SIG-M5 (cell line): ENCODE results near the gene GRIN3B.

Source experiments
- DNase-seq: peaks from one replicate; lab custom pipeline; 2025; lab: John Stamatoyannopoulos, UW

The GRIN3B gene

GRCh38 chr19:964761-965694, 35.2 kb upstream of the GRIN3B start:
- DNase-seq, result no peak

DNA sequence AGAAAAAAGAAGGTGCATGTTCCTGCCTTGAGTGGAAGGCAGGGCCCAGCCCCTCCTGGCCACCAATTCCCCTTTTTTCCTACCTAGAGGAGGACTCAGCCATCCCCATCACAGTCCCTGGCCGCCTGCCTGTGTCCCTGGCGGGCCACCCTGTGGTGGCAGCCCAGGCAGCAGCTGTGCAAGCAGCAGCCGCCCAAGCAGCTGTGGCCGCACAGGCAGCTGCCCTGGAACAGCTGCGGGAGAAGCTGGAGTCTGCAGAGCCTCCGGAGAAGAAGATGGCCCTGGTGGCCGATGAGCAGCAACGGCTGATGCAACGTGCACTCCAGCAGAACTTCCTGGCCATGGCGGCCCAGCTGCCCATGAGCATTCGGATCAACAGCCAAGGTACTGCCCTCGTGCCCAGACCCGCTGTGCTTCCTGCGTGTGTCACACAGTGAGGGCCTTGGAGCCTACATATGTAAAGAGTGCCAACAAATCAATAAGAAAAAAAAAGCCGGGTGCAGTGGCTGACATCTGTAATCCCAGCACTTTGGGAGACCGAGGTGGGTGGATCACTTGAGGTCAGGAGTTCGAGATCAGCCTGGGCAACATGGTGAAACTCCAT, 33.6 kb upstream of the GRIN3B start:
- DNase-seq, result no peak

DNA sequence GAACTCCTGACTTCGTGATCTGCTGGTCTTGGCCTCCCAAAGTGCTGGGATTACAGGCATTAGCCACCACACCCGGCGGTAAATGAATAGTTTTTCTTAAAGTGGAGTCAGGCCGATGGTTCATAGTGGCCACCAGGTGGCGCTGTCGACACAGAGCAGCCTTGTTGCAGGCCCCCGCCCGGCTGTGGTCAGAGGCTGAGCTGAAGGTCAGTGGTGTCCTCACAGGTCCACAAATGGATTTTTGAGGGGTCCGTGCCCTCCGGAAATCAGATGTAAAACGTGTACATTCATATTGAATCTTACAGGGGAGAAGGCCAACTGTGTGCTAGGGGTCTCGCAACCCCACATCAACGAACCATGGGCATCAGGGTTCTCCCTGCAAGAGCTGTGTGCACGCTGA, 29.5 kb upstream of the GRIN3B start:
- DNase-seq, result no peak

DNA sequence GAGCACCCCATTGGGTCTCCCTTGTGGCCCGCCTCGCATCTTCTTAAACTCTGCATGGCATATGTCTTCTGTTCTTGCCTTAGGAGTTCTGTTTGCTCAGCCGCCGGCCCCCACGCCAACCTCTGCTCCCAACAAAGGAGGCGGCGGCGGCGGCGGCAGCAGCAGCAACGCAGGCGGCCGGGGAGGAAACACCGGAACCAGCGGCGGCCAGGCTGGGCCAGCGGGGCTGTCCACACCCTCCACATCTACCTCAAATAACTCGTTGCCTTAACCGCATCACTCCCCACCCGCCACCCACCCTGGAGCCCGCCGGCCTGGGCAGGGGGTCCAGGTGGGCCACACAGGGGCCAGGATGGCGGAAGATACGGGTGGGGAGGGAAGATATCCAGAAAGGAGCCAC, 28.4 kb upstream of the GRIN3B start:
- no peak for DNase-seq

DNA sequence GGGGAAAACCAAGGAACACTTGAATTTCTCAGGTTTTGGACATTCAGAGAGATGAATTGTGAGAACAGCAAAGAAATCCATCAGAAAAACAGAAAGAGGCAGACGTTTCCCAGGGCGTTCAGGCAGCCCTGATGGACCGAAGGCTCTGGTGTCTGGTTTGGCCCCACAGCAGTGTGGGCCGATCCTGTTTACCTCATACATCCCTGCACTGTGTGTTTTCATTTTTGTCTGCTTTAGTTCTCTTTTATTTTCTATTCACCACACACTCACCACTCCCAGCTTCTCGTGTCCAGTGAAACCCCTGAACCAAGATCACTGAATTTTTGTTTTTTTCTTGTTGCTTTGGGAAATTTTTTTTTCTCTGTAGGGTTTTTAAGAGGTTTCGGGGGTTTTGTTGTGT, 27.9 kb upstream of the GRIN3B start:
- no peak for DNase-seq

- no peak for DNase-seq
Measured at GRCh38 chr19:973726-974563, 26.3 kb upstream of the GRIN3B start.

DNA sequence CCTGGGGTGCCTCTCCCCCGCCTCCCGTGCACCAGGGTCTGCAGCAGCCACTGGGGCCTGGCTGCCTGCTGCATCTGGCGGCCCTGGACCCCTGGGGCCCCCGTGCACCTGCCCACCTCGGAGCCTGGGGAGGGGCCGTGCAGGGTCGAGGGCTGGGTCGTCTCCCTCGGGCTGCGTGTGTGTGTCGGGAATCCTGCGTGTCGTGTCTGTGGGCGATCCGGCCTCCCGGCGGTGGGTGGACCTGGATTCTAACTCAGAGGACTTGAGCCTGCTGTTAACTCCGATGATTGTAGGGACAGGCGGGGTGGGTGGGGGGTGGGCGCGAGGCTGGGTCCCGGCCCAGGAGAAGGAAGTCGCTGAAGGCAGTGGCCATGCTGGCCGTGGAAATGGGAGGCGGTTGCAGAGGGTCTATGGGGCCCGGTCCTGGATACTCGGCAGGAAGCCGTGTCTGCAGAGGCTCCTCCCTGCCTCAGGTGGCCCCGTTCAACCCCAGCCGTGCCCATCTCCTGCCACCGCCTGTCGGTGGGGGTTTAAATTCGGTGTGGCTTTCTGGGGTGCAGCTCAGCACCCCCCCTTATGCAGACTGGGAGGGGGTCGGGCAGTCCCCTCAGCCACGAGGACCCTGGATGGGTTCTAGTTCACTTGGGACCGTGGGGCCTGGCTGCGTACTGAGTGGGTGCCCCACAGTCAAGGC, 25.5 kb upstream of the GRIN3B start:
- DNase-seq, result no peak

DNA sequence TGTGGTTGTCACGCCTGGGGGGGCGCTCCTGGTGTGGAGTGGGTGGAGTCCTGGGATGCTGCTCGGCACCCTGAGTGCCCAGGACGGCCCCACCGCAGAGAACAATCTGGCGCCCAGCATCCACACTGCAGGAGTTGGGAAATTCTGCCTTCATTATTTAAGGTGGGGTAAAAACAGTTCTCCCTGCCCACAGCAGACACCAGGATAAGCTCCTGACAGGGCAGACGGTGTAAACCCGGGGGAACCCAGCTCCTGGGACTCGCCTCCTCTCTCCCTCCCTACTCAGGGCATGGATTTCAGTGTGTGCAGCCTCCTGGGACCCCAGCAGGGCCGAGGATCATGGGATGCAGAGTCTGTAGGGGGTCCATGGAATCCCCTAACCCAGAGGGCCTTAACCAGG, 23.7 kb upstream of the GRIN3B start:
- no peak for DNase-seq

DNA sequence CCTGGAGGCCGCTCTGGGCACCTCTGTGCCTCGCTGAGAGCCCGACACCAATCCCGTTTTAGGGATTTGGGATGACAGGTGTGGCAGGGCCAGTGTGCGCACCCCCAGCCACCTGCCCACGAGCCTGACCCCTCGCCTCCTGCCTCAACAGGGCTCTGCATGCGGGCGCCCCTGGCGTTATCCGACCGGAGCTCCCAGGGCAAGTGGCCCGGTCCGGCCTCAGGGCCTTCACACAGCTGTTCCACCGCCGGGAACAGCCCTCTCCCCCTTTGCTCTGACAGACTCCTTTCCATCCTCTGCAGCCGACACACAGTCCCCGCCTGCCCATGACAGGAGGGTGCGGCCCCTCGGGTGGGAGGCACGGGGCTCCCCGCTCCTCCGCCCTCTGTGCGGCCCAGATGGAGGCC, 23.2 kb upstream of the GRIN3B start:
- no peak for DNase-seq

DNA sequence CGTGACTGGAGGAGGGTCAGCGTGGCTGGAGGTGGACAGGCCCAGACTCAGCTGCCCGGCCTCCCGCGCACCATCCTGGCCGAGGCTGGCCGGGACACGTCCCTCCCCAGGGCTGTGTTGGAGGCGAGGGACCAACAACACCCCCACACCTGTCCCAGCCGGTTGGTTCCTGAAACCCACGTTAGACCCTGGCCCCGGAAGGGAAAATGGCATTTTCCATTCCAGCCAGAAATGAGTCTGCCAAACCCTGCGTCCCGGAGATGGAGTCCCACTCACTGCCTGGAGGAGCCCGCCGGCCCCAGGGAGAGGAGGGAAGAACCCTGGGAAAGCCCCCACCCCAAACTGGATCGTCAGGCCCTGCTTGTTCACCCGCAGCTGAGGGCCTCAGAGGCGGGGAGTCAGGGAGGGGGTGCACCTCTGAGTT, 20.9 kb upstream of the GRIN3B start:
- no peak for DNase-seq

GRCh38 chr19:980133-980998, 19.9 kb upstream of the GRIN3B start:
- no peak for DNase-seq

DNA sequence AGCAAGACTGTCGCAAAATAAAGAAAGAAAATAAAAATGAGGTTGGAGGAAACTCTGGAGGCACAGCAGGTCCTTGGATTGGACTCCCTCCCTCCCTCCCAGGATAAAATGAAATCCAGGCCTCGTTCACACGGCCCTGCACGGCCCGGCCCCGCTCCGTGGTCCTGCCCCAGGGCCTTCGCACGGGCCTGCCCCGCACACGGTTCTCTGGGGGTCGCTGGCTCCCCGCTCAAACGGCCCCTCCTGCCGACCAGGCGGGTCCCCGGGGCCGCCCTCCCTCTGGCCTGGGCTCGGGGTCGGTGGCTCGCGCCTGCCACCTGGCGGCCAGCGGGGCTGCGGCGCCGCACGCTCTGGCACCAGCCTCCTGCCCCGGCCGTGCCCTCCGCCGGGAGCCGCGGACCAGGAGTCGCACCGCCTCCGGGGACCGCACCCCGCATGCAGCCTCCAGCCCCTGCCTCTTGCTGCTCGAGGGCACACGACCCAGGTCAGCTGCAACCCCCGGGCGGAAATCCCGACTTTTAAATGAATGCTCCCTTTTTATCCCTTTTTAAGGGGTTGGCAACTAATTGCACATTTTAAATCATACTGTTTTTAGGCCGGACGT, 17.6 kb upstream of the GRIN3B start:
- no peak for DNase-seq

- DNase-seq, result no peak
Measured at GRCh38 chr19:984165-984967, 15.9 kb upstream of the GRIN3B start, which contains the start of gene WDR18. WDR18 (plus strand) TSS chr19:984345; CDS start chr19:984354, 9 bp downstream.

DNA sequence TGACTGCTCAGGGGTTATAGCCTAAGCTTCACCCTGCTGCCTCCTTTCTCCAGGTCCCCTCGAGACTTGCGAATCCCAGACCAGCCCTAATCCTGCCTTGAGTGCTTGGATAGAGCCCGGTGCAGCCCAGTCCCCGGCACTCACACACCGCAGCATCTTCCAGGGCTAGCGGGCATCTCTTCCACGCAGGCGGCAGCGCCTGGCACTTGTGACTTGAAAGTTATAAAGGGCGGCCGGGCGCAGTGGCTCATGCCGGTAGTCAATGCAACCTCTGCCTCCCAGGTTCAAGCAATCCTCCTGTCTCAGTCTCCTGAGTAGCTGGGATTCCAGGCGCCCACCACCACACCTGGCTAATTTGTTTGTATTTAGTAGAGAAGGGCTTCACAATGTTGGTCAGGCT, 14.1 kb upstream of the GRIN3B start:
- no peak for DNase-seq

DNA sequence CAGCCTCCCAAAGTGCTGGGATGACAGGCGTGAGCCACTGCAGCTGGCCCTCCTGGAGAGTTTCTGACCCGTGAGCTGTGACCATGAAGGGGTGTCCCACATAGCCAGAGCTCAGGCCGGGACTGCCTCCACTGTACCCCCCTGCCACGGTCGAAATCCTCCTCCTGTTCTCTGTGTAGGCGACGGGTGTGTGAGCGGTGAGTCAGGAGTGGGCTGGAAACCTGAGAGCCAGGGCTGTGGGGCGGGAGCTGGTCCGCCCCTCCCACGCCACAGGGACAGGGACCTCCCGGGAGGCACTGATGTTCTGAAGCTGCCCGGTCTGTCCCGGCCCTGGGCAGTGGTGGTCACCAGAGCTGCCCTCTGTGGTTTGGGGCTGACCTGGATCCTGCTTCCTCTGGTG, 12.1 kb upstream of the GRIN3B start:
- no peak for DNase-seq

GRCh38 chr19:988510-988909, 11.7 kb upstream of the GRIN3B start:
- DNase-seq, result no peak

DNA sequence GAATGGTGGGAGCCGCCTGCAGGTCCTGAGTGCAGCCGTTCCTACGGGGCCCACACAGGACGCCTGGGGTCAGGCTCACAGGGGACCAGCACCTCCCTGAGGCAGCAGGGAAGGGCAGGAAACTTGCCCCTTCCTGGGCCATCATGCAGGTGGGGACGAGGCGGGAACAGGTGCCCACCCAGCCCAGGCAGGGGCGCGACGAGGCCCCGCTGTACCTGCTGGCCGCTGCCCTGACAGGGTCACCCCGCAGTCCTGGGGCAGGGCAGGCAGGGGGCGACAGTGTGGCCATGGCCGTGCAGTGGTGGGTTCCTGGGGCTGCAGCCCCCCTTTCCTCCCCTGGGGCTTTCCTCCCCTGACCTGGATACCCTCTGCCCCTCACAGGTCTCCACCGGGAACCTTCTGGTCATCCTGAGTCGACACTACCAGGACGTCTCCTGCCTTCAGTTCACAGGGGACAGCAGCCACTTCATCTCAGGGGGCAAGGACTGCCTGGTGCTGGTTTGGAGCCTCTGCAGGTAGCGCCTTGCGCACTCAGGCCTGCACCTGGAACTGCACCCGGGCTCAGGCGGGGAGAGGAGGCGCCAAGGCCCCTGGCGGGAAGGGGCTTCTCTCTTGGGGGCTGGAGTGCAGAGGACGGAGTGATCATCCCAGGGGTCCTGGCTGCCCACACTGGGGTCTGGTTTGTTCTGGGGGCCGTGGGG, 10.7 kb upstream of the GRIN3B start:
- DNase-seq, result no peak

GRCh38 chr19:990119-990571, 10.1 kb upstream of the GRIN3B start:
- no peak for DNase-seq

DNA sequence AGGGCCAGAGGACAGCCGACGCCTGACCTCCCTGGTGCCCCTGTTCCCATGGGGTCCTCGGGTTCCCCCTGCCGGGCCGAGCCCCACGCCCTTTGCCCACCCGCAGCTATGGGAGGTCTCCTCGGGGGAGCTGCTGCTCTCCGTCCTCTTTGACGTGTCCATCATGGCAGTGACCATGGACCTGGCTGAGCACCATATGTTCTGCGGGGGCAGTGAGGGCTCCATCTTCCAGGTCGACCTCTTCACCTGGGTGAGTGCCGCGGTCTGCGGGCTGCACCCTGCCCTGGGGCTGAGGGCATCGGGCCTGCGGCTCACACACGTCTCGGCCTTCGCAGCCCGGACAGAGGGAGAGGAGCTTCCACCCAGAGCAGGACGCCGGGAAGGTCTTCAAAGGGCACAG, 9.5 kb upstream of the GRIN3B start:
- no peak for DNase-seq
